Measurements from ENCODE around the gene ZFYVE9. TPM values are rescaled to one million over a fixed set of nuclear protein-coding genes. Genes with fewer than 3 reads are reported as not detected.

ZFYVE9 gene
- polyA plus RNA-seq, 4 donors, result 3.6 to 14.2 (median 5.0) TPM

- DNase-seq (no peak), FAIRE-seq (no peak)
- Histone ChIP-seq H3K27me3 (ENCODE audit: control insufficient read depth in 3 of 3, insufficient read depth in 3 of 3, low read length in 3 of 3) (no peaks in the 10 kb centered on the region), H3K36me3 (ENCODE audit: control insufficient read depth in 3 of 3, insufficient read depth in 2 of 3, low read depth in 1 of 3, low read length in 3 of 3) (peaks cover 20 to 85% (median 50%) of the 10 kb centered on the region in 3 donors), H3K9me3 (ENCODE audit: control insufficient read depth in 2 of 2, insufficient read depth in 1 of 2, low read depth in 1 of 2, low read length in 1 of 2) (no peaks in the 10 kb centered on the region), H3K27ac (ENCODE audit: low read depth in 1 of 3, low read length in 2 of 3) (no peak overlapping the region), H3K4me3 (ENCODE audit: low read depth in 1 of 3, low read length in 3 of 3) (no peak overlapping the region), H3K4me1 (ENCODE audit: control insufficient read depth in 3 of 3, insufficient read depth in 2 of 3, low read depth in 1 of 3, low read length in 2 of 3) (no peaks in the 10 kb centered on the region)
- 88 to 96% (median 94%) methylated on average over 11 of the region's 11 CpGs for WGBS, 3 donors
Observed at GRCh38 chr1:52355847-52356505, 214.1 kb downstream of the ZFYVE9 start.

GRCh38 chr1:52356818-52357355 is 215.0 kb downstream of the ZFYVE9 start:
- no peak for FAIRE-seq
- WGBS, 3 donors, result 94 to 96% (median 95%) methylated on average over 8 of the region's 8 CpGs
- no peak for DNase-seq
- Histone ChIP-seq H3K27ac (ENCODE audit: low read depth in 1 of 3, low read length in 2 of 3) (no peak overlapping the region), H3K9me3 (ENCODE audit: control insufficient read depth in 2 of 2, insufficient read depth in 1 of 2, low read depth in 1 of 2, low read length in 1 of 2) (no peaks in the 10 kb centered on the region), H3K4me3 (ENCODE audit: low read depth in 1 of 3, low read length in 3 of 3) (no peak overlapping the region), H3K27me3 (ENCODE audit: control insufficient read depth in 3 of 3, insufficient read depth in 3 of 3, low read length in 3 of 3) (no peaks in the 10 kb centered on the region), H3K4me1 (ENCODE audit: control insufficient read depth in 3 of 3, insufficient read depth in 2 of 3, low read depth in 1 of 3, low read length in 2 of 3) (no peaks in the 10 kb centered on the region), H3K36me3 (ENCODE audit: control insufficient read depth in 3 of 3, insufficient read depth in 2 of 3, low read depth in 1 of 3, low read length in 3 of 3) (peaks cover 20 to 93% (median 55%) of the 10 kb centered on the region in 3 donors)

DNA sequence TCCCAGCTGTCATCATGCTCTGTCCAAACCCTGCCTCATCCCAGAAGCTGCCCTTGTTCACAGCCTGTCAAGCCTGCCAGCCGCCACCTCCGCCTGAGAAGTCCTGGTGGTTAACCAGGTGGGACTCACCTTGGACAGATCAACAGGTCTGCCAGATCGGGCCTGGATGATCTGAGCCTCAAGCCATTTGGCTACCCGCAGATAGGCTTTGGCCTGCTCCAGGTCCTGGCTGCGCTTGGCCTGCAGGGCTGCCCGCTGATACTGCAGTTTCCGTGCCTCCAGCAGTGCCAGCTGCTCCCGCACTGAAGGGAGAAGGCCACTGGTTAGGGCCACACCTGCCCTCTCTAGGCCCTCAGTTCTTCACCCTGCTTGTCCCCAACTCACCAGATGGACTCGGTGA is 215.5 kb downstream of the ZFYVE9 start:
- WGBS, 3 donors, result 95 to 97% (median 97%) methylated on average over 9 of the region's 9 CpGs
- peaks cover 20 to 98% (median 55%) of the 10 kb centered on the region in 3 donors for H3K36me3 ChIP-seq (ENCODE audit: control insufficient read depth in 3 of 3, insufficient read depth in 2 of 3, low read depth in 1 of 3, low read length in 3 of 3)
- no peaks in the 10 kb centered on the region for H3K4me1 ChIP-seq (ENCODE audit: control insufficient read depth in 3 of 3, insufficient read depth in 2 of 3, low read depth in 1 of 3, low read length in 2 of 3)

DNA sequence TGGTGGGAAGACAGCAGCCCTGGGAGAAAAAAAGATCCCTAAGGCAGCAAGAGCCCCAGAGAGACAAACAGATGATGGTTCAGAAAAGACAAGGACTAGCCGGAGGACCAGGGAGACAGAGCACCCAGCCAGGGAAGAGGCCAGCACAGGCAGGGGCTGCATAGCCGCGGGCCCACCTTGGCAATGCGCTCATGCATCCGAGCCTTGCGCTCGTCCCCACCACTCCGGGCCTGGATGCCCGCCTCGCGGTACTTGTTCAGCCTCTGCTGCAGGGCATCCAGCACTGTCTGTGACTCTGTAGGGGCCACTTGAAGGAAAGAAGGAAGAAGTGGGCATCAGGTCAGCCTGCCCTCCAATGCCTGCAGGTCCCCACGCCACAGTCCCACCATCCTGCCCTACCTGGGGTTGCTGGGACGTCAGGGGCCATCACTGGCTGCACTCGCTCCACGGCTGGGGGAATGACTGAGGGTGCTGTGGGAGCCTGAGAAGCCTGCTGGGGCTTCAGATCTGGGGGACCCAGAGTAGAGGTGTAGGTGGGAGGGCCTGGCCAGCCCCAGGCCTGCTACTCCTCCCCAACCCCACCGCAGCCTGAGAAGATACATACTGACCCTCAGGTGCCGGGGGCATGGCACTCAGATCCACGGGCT is 217.1 kb downstream of the ZFYVE9 start:
- Histone ChIP-seq H3K36me3 (ENCODE audit: control insufficient read depth in 3 of 3, insufficient read depth in 2 of 3, low read depth in 1 of 3, low read length in 3 of 3) (peaks cover 17 to 87% (median 53%) of the 10 kb centered on the region in 3 donors), H3K9me3 (ENCODE audit: control insufficient read depth in 2 of 2, insufficient read depth in 1 of 2, low read depth in 1 of 2, low read length in 1 of 2) (no peaks in the 10 kb centered on the region), H3K4me3 (ENCODE audit: low read depth in 1 of 3, low read length in 3 of 3) (no peak overlapping the region), H3K27me3 (ENCODE audit: control insufficient read depth in 3 of 3, insufficient read depth in 3 of 3, low read length in 3 of 3) (no peaks in the 10 kb centered on the region), H3K4me1 (ENCODE audit: control insufficient read depth in 3 of 3, insufficient read depth in 2 of 3, low read depth in 1 of 3, low read length in 2 of 3) (no peaks in the 10 kb centered on the region), H3K27ac (ENCODE audit: low read depth in 1 of 3, low read length in 2 of 3) (no peak overlapping the region)
- FAIRE-seq (no peak), DNase-seq (no peak)
- WGBS, 3 donors, result 96 to 98% (median 97%) methylated on average over 18 of the region's 18 CpGs

More for the DNA sequence above, 215.5 kb downstream of the ZFYVE9 start:
- Histone ChIP-seq H3K27me3 (ENCODE audit: control insufficient read depth in 3 of 3, insufficient read depth in 3 of 3, low read length in 3 of 3) (no peaks in the 10 kb centered on the region), H3K4me3 (ENCODE audit: low read depth in 1 of 3, low read length in 3 of 3) (no peak overlapping the region), H3K9me3 (ENCODE audit: control insufficient read depth in 2 of 2, insufficient read depth in 1 of 2, low read depth in 1 of 2, low read length in 1 of 2) (no peaks in the 10 kb centered on the region), H3K27ac (ENCODE audit: low read depth in 1 of 3, low read length in 2 of 3) (no peak overlapping the region)
- no peak for FAIRE-seq
- no peak for DNase-seq

GRCh38 chr1:52359676-52360594 is 218.0 kb downstream of the ZFYVE9 start:
- no peaks in the 10 kb centered on the region for H3K9me3 ChIP-seq (ENCODE audit: control insufficient read depth in 2 of 2, insufficient read depth in 1 of 2, low read depth in 1 of 2, low read length in 1 of 2)
- 92 to 94% (median 94%) methylated on average over 24 of the region's 24 CpGs for WGBS, 3 donors
- H3K4me1 ChIP-seq (ENCODE audit: control insufficient read depth in 3 of 3, insufficient read depth in 2 of 3, low read depth in 1 of 3, low read length in 2 of 3), result peaks cover 0 to 6% (median 3%) of the 10 kb centered on the region in 3 donors
- FAIRE-seq (no peak), DNase-seq (no peak)
- peaks cover 17 to 82% (median 49%) of the 10 kb centered on the region in 3 donors for H3K36me3 ChIP-seq (ENCODE audit: control insufficient read depth in 3 of 3, insufficient read depth in 2 of 3, low read depth in 1 of 3, low read length in 3 of 3)
- no peak overlapping the region for H3K27ac ChIP-seq (ENCODE audit: low read depth in 1 of 3, low read length in 2 of 3)
- no peak overlapping the region for H3K4me3 ChIP-seq (ENCODE audit: low read depth in 1 of 3, low read length in 3 of 3)
- no peaks in the 10 kb centered on the region for H3K27me3 ChIP-seq (ENCODE audit: control insufficient read depth in 3 of 3, insufficient read depth in 3 of 3, low read length in 3 of 3)

GRCh38 chr1:52360595-52360968 is 218.7 kb downstream of the ZFYVE9 start:
- DNase-seq (no peak), FAIRE-seq (no peak)
- Histone ChIP-seq H3K27me3 (ENCODE audit: control insufficient read depth in 3 of 3, insufficient read depth in 3 of 3, low read length in 3 of 3) (no peaks in the 10 kb centered on the region), H3K27ac (ENCODE audit: low read depth in 1 of 3, low read length in 2 of 3) (no peak overlapping the region), H3K9me3 (ENCODE audit: control insufficient read depth in 2 of 2, insufficient read depth in 1 of 2, low read depth in 1 of 2, low read length in 1 of 2) (no peaks in the 10 kb centered on the region), H3K36me3 (ENCODE audit: control insufficient read depth in 3 of 3, insufficient read depth in 2 of 3, low read depth in 1 of 3, low read length in 3 of 3) (peaks cover 17 to 76% (median 43%) of the 10 kb centered on the region in 3 donors), H3K4me3 (ENCODE audit: low read depth in 1 of 3, low read length in 3 of 3) (no peak overlapping the region), H3K4me1 (ENCODE audit: control insufficient read depth in 3 of 3, insufficient read depth in 2 of 3, low read depth in 1 of 3, low read length in 2 of 3) (peaks cover 0 to 10% (median 4%) of the 10 kb centered on the region in 3 donors)
- 94 to 95% (median 94%) methylated on average over 6 to 7 of the region's 7 CpGs for WGBS, 3 donors

DNA sequence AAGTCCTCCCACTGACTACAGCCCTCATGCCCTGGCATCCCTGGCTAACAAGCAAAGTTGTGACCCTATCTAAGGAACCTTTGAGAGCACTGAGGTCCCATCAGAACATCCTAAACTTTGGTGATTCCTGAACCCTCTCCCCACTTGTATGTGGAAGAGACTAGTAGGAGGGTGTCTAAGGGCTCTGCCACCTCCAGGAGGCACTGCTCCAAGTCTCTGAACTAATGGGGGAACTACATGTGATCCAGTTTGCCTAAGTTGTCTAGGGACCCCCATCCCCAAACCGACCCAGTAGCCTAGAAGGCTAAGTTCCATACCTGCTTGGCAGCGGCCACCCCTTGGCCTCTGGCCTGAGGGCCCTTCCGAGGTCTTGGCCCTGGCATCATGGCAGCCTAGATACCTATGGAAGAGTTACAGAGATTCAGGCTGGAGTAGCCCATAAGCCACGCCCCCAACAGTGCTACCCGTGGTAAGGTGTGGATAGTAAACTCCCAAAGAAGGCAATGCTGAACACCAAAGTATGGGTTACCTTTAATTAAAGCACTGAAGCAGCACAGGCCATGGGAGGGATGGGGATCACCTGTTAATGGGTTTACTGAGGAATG is 222.4 kb downstream of the ZFYVE9 start:
- H3K27ac ChIP-seq (ENCODE audit: low read depth in 1 of 3, low read length in 2 of 3), result no peak overlapping the region
- FAIRE-seq, result no peak
- peak overlapping the region in 1 of 3 donors; percentile 86 for H3K4me3 ChIP-seq (ENCODE audit: low read depth in 1 of 3, low read length in 3 of 3)

More for the DNA sequence above, 222.4 kb downstream of the ZFYVE9 start:
- H3K9me3 ChIP-seq (ENCODE audit: control insufficient read depth in 2 of 2, insufficient read depth in 1 of 2, low read depth in 1 of 2, low read length in 1 of 2), result no peaks in the 10 kb centered on the region
- 76 to 82% (median 82%) methylated on average over 5 of the region's 5 CpGs for WGBS, 3 donors
- H3K4me1 ChIP-seq (ENCODE audit: control insufficient read depth in 3 of 3, insufficient read depth in 2 of 3, low read depth in 1 of 3, low read length in 2 of 3), result peaks cover 0 to 10% (median 4%) of the 10 kb centered on the region in 3 donors
- peaks cover 10 to 39% (median 19%) of the 10 kb centered on the region in 3 donors for H3K36me3 ChIP-seq (ENCODE audit: control insufficient read depth in 3 of 3, insufficient read depth in 2 of 3, low read depth in 1 of 3, low read length in 3 of 3)
- DNase-seq, result peak in 1 of 2 donors; percentile 13
- H3K27me3 ChIP-seq (ENCODE audit: control insufficient read depth in 3 of 3, insufficient read depth in 3 of 3, low read length in 3 of 3), result no peaks in the 10 kb centered on the region

All from small intestine (tissue), 7 donors.